SU-DHL-6 (cell line): ENCODE results near the gene PHLDA2.

Experiments
- H2AFZ ChIP-seq: fragments of 200-600 bp; sonication (generic); 2 replicates; pipeline ENCODE4 v1.6.1; 2014; ENCODE audit warnings: low read depth, mild to moderate bottlenecking, moderate library complexity, mixed read lengths, antibody characterized with exemption, low read length; ENCODE audit not compliant: severe bottlenecking
- H3F3A ChIP-seq: fragments of 200-600 bp; shearing (Covaris generic); 2 replicates; pipeline ENCODE4 v1.6.0; 2016; ENCODE audit warnings: antibody characterized with exemption, mild to moderate bottlenecking; ENCODE audit not compliant: insufficient read depth
- H3K27ac ChIP-seq: fragments of 200-600 bp; sonication (generic); 2 replicates; pipeline ENCODE4 v1.5.1; 2016; ENCODE audit warnings: low read depth, mild to moderate bottlenecking, low read length, moderate library complexity, mixed read lengths
- H3K27me3 ChIP-seq: fragments of 200-600 bp; sonication (generic), shearing (Covaris generic); 2 replicates; pipeline ENCODE4 v1.6.0; 2014; ENCODE audit warnings: mild to moderate bottlenecking, low read length
- H3K36me3 ChIP-seq: fragments of 200-600 bp; sonication (generic); 2 replicates; pipeline ENCODE4 v1.6.1; 2014; ENCODE audit warnings: mild to moderate bottlenecking, low read length, mixed read lengths
- H3K4me2 ChIP-seq: fragments of 300-600, 200-600 bp; shearing (Covaris generic), sonication (generic); 2 replicates; pipeline ENCODE4 v1.6.0; 2014; ENCODE audit warnings: low read length, low read depth, mild to moderate bottlenecking; ENCODE audit not compliant: poor library complexity, severe bottlenecking
- H3K4me3 ChIP-seq: fragments of 200-600 bp; sonication (generic); 2 replicates; pipeline ENCODE4 v1.5.1; 2014; ENCODE audit warnings: antibody characterized with exemption, low read length, mild to moderate bottlenecking, mixed read lengths; ENCODE audit not compliant: insufficient read depth, poor library complexity, severe bottlenecking
- H3K79me2 ChIP-seq: fragments of 200-600 bp; sonication (generic); 2 replicates; pipeline ENCODE4 v1.6.1; 2014; ENCODE audit warnings: mild to moderate bottlenecking, low read length, moderate library complexity; ENCODE audit not compliant: insufficient read depth
- H3K9ac ChIP-seq: fragments of 200-600 bp; sonication (generic); 2 replicates; pipeline ENCODE4 v1.7.0; 2014; ENCODE audit warnings: mild to moderate bottlenecking, low read length
- H3K9me2 ChIP-seq: fragments of 200-600 bp; sonication (generic); replicated peaks from 2 replicates; pipeline ENCODE4 v1.6.1; 2014; ENCODE audit warnings: low read length; ENCODE audit not compliant: insufficient read depth
- H3K9me3 ChIP-seq: fragments of 200-600 bp; sonication (generic); 2 replicates; pipeline ENCODE4 v1.6.1; 2014; ENCODE audit warnings: low read length, mixed read lengths; ENCODE audit not compliant: insufficient read depth
- H4K20me1 ChIP-seq: fragments of 200-600 bp; sonication (generic); 2 replicates; pipeline ENCODE4 v1.6.1; 2014; ENCODE audit warnings: low read depth, mild to moderate bottlenecking, antibody characterized with exemption, low read length, moderate library complexity, mixed read lengths
- EZH2phosphoT487 ChIP-seq: fragments of 200-600 bp; sonication (generic), shearing (Covaris generic); conservative IDR thresholded peaks from 2 replicates; pipeline ENCODE4 v1.6.1; 2018; ENCODE audit warnings: mild to moderate bottlenecking, antibody characterized with exemption, low read length, moderate library complexity, mixed read lengths
- TF ChIP-seq, protein P1 (sequence below): fragments of 200-600 bp; sonication (generic); IDR thresholded peaks from one replicate; pipeline ENCODE4 v1.5.1; 2017; ENCODE audit warnings: antibody characterized with exemption, mild to moderate bottlenecking, low read length, moderate library complexity; ENCODE audit not compliant: insufficient read depth, poor library complexity, severe bottlenecking

Gene PHLDA2

DNA sequence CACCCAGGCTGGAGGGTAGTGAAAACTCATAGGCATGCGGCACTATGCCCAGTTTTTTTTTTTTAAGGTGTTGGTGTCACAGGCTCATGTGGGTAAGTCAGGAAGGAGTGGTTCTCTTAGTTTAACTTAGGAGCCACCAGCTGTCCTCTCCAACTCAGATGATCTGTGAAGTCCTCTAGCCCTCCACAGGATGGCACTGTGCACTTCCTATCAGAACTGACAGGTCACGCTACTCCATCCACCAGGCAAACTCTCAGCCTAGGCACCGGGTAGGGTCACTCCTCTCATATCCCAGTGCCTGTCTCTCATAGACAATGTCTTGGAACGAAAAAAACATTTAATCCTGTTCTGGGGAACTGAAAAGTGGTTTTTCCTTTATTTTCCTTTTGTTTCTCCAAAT lies 46.4 kb upstream of the PHLDA2 start:
- Histone ChIP-seq H3K79me2 (peaks cover 86% of the 10 kb centered on the region), H3K9me3 (no peaks in the 10 kb centered on the region)

DNA sequence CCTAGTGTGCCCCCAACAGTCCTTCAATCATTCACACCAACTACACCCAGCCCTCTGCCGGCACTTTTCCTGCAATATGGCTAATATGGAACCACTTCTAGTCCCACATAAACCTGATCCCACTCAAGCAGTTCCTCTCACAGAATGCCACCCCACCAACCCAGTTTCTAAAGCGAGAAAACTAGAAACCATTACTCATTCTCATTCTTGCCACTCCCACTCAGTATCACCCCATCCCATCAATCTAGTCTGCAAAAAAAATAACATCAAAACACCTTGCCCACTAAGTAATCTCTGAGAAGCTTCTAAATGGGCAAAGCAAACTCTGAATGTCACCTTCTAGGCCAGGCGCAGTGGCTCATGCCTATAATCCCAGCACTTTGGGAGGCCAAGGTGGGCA lies 45.1 kb upstream of the PHLDA2 start:
- Histone ChIP-seq H3K9me2 (no peaks in the 10 kb centered on the region), H2AFZ (no peak overlapping the region), H3K36me3 (peaks cover 88% of the 10 kb centered on the region), H3K4me3 (no peak overlapping the region), H4K20me1 (peaks cover 28% of the 10 kb centered on the region), H3K4me2 (no peak overlapping the region), H3F3A (0 out of 2 replicates have a peak, but pooled peaks cover 6% of the 10 kb centered on the region), H3K27ac (no peak overlapping the region), H3K27me3 (no peaks in the 10 kb centered on the region), H3K9me3 (no peaks in the 10 kb centered on the region), H3K9ac (no peak overlapping the region), H3K79me2 (peaks cover 77% of the 10 kb centered on the region)
- TF ChIP-seq, protein P1, sequence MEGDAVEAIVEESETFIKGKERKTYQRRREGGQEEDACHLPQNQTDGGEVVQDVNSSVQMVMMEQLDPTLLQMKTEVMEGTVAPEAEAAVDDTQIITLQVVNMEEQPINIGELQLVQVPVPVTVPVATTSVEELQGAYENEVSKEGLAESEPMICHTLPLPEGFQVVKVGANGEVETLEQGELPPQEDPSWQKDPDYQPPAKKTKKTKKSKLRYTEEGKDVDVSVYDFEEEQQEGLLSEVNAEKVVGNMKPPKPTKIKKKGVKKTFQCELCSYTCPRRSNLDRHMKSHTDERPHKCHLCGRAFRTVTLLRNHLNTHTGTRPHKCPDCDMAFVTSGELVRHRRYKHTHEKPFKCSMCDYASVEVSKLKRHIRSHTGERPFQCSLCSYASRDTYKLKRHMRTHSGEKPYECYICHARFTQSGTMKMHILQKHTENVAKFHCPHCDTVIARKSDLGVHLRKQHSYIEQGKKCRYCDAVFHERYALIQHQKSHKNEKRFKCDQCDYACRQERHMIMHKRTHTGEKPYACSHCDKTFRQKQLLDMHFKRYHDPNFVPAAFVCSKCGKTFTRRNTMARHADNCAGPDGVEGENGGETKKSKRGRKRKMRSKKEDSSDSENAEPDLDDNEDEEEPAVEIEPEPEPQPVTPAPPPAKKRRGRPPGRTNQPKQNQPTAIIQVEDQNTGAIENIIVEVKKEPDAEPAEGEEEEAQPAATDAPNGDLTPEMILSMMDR: no peak
- no peak for TF ChIP-seq EZH2phosphoT487

More for the DNA sequence above, 46.4 kb upstream of the PHLDA2 start:
- no peaks in the 10 kb centered on the region for H3K27me3 ChIP-seq
- no peaks in the 10 kb centered on the region for H3K9me2 ChIP-seq
- no peak overlapping the region for H2AFZ ChIP-seq
- H3K9ac ChIP-seq: no peak overlapping the region
- H3K4me3 ChIP-seq: no peak overlapping the region
- 0 out of 2 replicates have a peak, but pooled peaks cover 6% of the 10 kb centered on the region for H3F3A ChIP-seq
- no peak overlapping the region for H3K4me2 ChIP-seq
- H4K20me1 ChIP-seq: peaks cover 38% of the 10 kb centered on the region
- no peak overlapping the region for H3K27ac ChIP-seq
- peaks cover 80% of the 10 kb centered on the region for H3K36me3 ChIP-seq
- TF ChIP-seq, protein P1: peak; percentile 36
- TF ChIP-seq EZH2phosphoT487: no peak

DNA sequence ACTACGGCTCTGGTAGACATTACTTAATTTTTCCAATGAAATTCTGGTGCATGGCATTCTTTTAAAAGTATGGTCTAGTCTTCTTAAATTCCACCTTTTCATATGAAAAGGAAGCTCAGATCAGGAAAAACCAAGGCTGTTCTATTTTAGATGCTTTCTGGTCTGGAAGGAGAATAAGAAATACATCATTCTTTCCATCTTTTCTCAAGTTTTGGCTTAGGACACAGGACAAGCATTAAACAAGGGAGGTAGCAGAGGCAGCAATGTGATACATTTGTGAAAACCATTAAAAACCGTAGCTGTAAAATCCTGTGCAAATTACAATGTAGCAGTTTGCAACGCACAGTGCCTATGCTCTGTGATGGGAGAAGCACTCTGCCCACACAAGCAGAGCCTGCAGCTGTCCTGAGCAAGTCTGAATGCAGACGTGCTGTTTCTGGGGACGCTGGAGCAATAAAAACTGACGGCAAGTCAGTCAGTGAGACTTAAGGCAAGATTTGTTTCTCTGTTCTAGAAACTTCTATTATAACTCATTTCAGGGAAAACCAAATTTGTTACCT lies 39.2 kb upstream of the PHLDA2 start:
- Histone ChIP-seq H2AFZ (no peak overlapping the region), H3K4me2 (no peak overlapping the region), H3K9me2 (no peaks in the 10 kb centered on the region), H3K9me3 (no peaks in the 10 kb centered on the region), H3K27ac (no peak overlapping the region), H4K20me1 (peaks cover 14% of the 10 kb centered on the region; the same call in 1 of the 2 replicates), H3K9ac (no peak overlapping the region), H3K4me3 (no peak overlapping the region), H3K27me3 (no peaks in the 10 kb centered on the region), H3F3A (no peaks in the 10 kb centered on the region), H3K79me2 (peaks cover 55% of the 10 kb centered on the region), H3K36me3 (peaks cover 84% of the 10 kb centered on the region)
- TF ChIP-seq, protein P1: no peak
